ENCODE results near the gene SLC25A24. TPM values are rescaled to one million over a fixed set of nuclear protein-coding genes. Genes with fewer than 3 reads are reported as not detected.

The SLC25A24 gene
- total RNA-seq, 4 donors from 2014 or later, result 25.2 to 40.1 (median 29.1) TPM

GRCh38 chr1:108124023-108124422 is 76.1 kb downstream of the SLC25A24 start:
- Histone ChIP-seq H3K36me3 (no peaks in the 10 kb centered on the region), H3K4me1 (peaks cover 0 to 17% (median 0%) of the 10 kb centered on the region in 3 donors), H3K4me3 (no peak overlapping the region), H3K9me3 (no peaks in the 10 kb centered on the region), H3K27me3 (peaks cover 16% of the 10 kb centered on the region), H3K27ac (no peak overlapping the region)
- TF ChIP-seq EP300 (IDR thresholded peaks at IDR 0.05) (no peak), CTCF (IDR thresholded peaks at IDR 0.05) (no peak), POLR2A (IDR thresholded peaks at IDR 0.05) (no peak), POLR2AphosphoS5 (IDR thresholded peaks at IDR 0.05) (no peak)
- 100% methylated on average over 1 of the region's 1 CpG; no CpG with 5 or more reads in 1 of the 2 donors for WGBS, 2 donors (ENCODE audit: low coverage in 1 of 2)
- no peak for ATAC-seq

- Histone ChIP-seq H3K36me3 (no peaks in the 10 kb centered on the region), H3K27ac (no peak overlapping the region), H3K9me3 (no peaks in the 10 kb centered on the region), H3K4me1 (peaks cover 0 to 9% (median 0%) of the 10 kb centered on the region in 3 donors), H3K27me3 (peaks cover 16% of the 10 kb centered on the region), H3K4me3 (no peak overlapping the region)
- ATAC-seq, result no peak
- WGBS, 2 donors (ENCODE audit: low coverage in 1 of 2), result 80 to 84% methylated on average over 6 to 22 of the region's 36 CpGs
- TF ChIP-seq EP300 (IDR thresholded peaks at IDR 0.05) (no peak), POLR2AphosphoS5 (IDR thresholded peaks at IDR 0.05) (no peak), CTCF (IDR thresholded peaks at IDR 0.05) (no peak), POLR2A (IDR thresholded peaks at IDR 0.05) (no peak)
Observed at GRCh38 chr1:108121358-108122143, 78.6 kb downstream of the SLC25A24 start.

GRCh38 chr1:108120163-108120562 is 80.0 kb downstream of the SLC25A24 start:
- no peak overlapping the region for H3K27ac ChIP-seq
- no peak overlapping the region for H3K4me3 ChIP-seq
- H3K27me3 ChIP-seq, result peaks cover 16% of the 10 kb centered on the region
- ATAC-seq, result no peak
- no peak for TF ChIP-seq CTCF (IDR thresholded peaks at IDR 0.05)
- TF ChIP-seq EP300 (IDR thresholded peaks at IDR 0.05), result no peak
- no peak for TF ChIP-seq POLR2A (IDR thresholded peaks at IDR 0.05)
- TF ChIP-seq POLR2AphosphoS5 (IDR thresholded peaks at IDR 0.05), result no peak
- H3K36me3 ChIP-seq, result no peaks in the 10 kb centered on the region
- no peaks in the 10 kb centered on the region for H3K4me1 ChIP-seq
- no peaks in the 10 kb centered on the region for H3K9me3 ChIP-seq
- WGBS, 2 donors (ENCODE audit: low coverage in 1 of 2), result 94 to 96% methylated on average over 5 to 6 of the region's 6 CpGs

- no peak for TF ChIP-seq CTCF (IDR thresholded peaks at IDR 0.05)
- no peak for TF ChIP-seq POLR2AphosphoS5 (IDR thresholded peaks at IDR 0.05)
- no peak for TF ChIP-seq POLR2A (IDR thresholded peaks at IDR 0.05)
- no peak for TF ChIP-seq EP300 (IDR thresholded peaks at IDR 0.05)
Observed at GRCh38 chr1:108119500-108119899, 80.6 kb downstream of the SLC25A24 start.

More at GRCh38 chr1:108119500-108119899, 80.6 kb downstream of the SLC25A24 start:
- Histone ChIP-seq H3K27ac (no peak overlapping the region), H3K4me3 (no peak overlapping the region), H3K36me3 (no peaks in the 10 kb centered on the region), H3K4me1 (no peaks in the 10 kb centered on the region), H3K27me3 (peaks cover 16% of the 10 kb centered on the region), H3K9me3 (no peaks in the 10 kb centered on the region)
- no peak for ATAC-seq
- 57 to 69% methylated on average over 5 of the region's 5 CpGs for WGBS, 2 donors (ENCODE audit: low coverage in 1 of 2)
